PC-9 (cell line): ENCODE data around the gene GLYAT. TPM values are rescaled to one million over a fixed set of nuclear protein-coding genes. Genes with fewer than 3 reads are reported as not detected.

Source experiments
- BruUV-seq: library from RNA; stranded (reverse); fragments of 400-500 nt; replicated peaks from 2 replicates; lab custom pipeline; 2021; lab: Mats Ljungman, UMichigan
- CTCF ChIA-PET: fragments of 300-600 bp; sonication (Branson Sonifier 250); formaldehyde crosslinking; loops from one replicate; lab custom pipeline; 2022; ENCODE audit warnings: antibody characterized with exemption; lab: Charles Lee
- POLR2A ChIA-PET: fragments of 300-600 bp; sonication (Branson Sonifier 250); formaldehyde crosslinking; loops from one replicate; lab custom pipeline; 2022; ENCODE audit warnings: antibody characterized with exemption; ENCODE audit not compliant: unreplicated experiment; lab: Charles Lee
- DNase-seq, 2 experiments: peaks; one replicate each; pipeline versions ENCODE4 v3.0.0 to v3.0.0-alpha.2; 2015 to 2022; ENCODE audit warnings: mixed read lengths in 1 of 2
- H2AFZ ChIP-seq: fragments of 200-600 bp; sonication (generic); 2 replicates; pipeline ENCODE4 v1.8.1; 2017; ENCODE audit warnings: antibody characterized with exemption
- H3F3A ChIP-seq: fragments of 200-600 bp; sonication (generic); 2 replicates; pipeline ENCODE4 v1.8.1; 2017; ENCODE audit warnings: antibody characterized with exemption, mild to moderate bottlenecking, low read depth; ENCODE audit not compliant: insufficient read depth
- H3K27ac ChIP-seq: fragments of 200-600 bp; sonication (generic); 2 replicates; pipeline ENCODE4 v1.6.1; 2016; ENCODE audit warnings: mixed run types
- H3K27me3 ChIP-seq: fragments of 200-600 bp; sonication (generic); 2 replicates; pipeline ENCODE4 v1.6.1; 2016; ENCODE audit warnings: low read depth, mixed run types; ENCODE audit not compliant: insufficient read depth
- H3K36me3 ChIP-seq: fragments of 200-600 bp; sonication (generic); 2 replicates; pipeline ENCODE4 v1.6.1; 2016; ENCODE audit warnings: low read depth, mixed run types
- H3K4me1 ChIP-seq: fragments of 200-600 bp; sonication (generic); replicated peaks from 2 replicates; pipeline ENCODE4 v1.6.1; 2016; ENCODE audit warnings: mixed run types; ENCODE audit not compliant: insufficient read depth
- H3K4me2 ChIP-seq: fragments of 200-600 bp; sonication (generic); 2 replicates; pipeline ENCODE4 v1.6.1; 2017; ENCODE audit warnings: mixed run types
- H3K4me3 ChIP-seq: fragments of 200-600 bp; sonication (generic); 2 replicates; pipeline ENCODE4 v1.6.1; 2016; ENCODE audit warnings: mixed run types
- H3K79me2 ChIP-seq: fragments of 200-600 bp; sonication (generic); 2 replicates; pipeline ENCODE4 v1.6.1; 2017; ENCODE audit warnings: low read depth, mixed run types
- H3K9me2 ChIP-seq: fragments of 200-600 bp; sonication (generic); 2 replicates; pipeline ENCODE4 v1.8.1; 2017; ENCODE audit warnings: mild to moderate bottlenecking; ENCODE audit not compliant: insufficient read depth
- H3K9me3 ChIP-seq: fragments of 200-600 bp; sonication (generic); 2 replicates; pipeline ENCODE4 v1.8.1; 2016; ENCODE audit warnings: low read depth; ENCODE audit not compliant: insufficient read depth
- H4K20me1 ChIP-seq: fragments of 200-600 bp; sonication (generic); 2 replicates; pipeline ENCODE4 v1.8.1; 2017; ENCODE audit not compliant: insufficient read depth
- CTCF ChIP-seq: fragments of 200-600 bp; sonication (generic); conservative IDR thresholded peaks from 2 replicates; pipeline ENCODE4 v1.6.1; 2017; ENCODE audit warnings: mixed run types, antibody characterized with exemption, mild to moderate bottlenecking, moderate library complexity
- EZH2 ChIP-seq: fragments of 200-600 bp; sonication (generic); IDR thresholded peaks from 2 replicates; pipeline ENCODE4 v1.8.0; 2017; ENCODE audit warnings: antibody characterized with exemption, low read depth
- intact Hi-C: fragments of 100-400 bp; cut with micrococcal nuclease; formaldehyde crosslinking; loops from one replicate; pipeline ENCODE4 v1.10.0; 2022; ENCODE audit not compliant: unreplicated experiment
- total RNA-seq: library from RNA; stranded (reverse); gene quantifications from 2 replicates; pipeline ENCODE4 v1.2.3, GENCODE V29; 2021

Gene GLYAT
- total RNA-seq, 1 experiment from 2014 or later, result not detected

- BruUV-seq, result no TSS peak
- H3K79me2 ChIP-seq, result no peaks in the 10 kb centered on the region
- no peaks in the 10 kb centered on the region for H3K9me2 ChIP-seq
- ChIA-PET POLR2A (interaction anchor here (0.6 kb wide), 1 partner anchor 10 kb away, joined by 3 read pairs; no protein-coding TSS in a partner anchor), CTCF (interaction anchor here (0.9 kb wide), 1 partner anchor 24 kb away, joined by 5 read pairs; no protein-coding TSS in a partner anchor)
- intact Hi-C loops, result no loop called here
- H3K36me3 ChIP-seq, result no peaks in the 10 kb centered on the region
- no peak overlapping the region for H3K4me2 ChIP-seq
- DNase-seq, result no peak
- H3K27ac ChIP-seq, result no peak overlapping the region
- TF ChIP-seq EZH2 (no peak), CTCF (no peak)
- H3F3A ChIP-seq, result no peaks in the 10 kb centered on the region
- no peaks in the 10 kb centered on the region for H3K27me3 ChIP-seq
- no peak overlapping the region for H2AFZ ChIP-seq
- no peaks in the 10 kb centered on the region for H3K9me3 ChIP-seq
- no peaks in the 10 kb centered on the region for H3K4me1 ChIP-seq
- no peaks in the 10 kb centered on the region for H4K20me1 ChIP-seq
- H3K4me3 ChIP-seq, result no peak overlapping the region
Measured at GRCh38 chr11:58676563-58677135, 55.1 kb downstream of the GLYAT start.

- no TSS peak for BruUV-seq
- TF ChIP-seq CTCF (peak; percentile 97), EZH2 (no peak)
- H3K27me3 ChIP-seq, result no peaks in the 10 kb centered on the region
- H3K9me2 ChIP-seq, result no peaks in the 10 kb centered on the region
- no peaks in the 10 kb centered on the region for H4K20me1 ChIP-seq
- intact Hi-C loops, result loop anchor here (1.0 kb wide), 2 partner anchors 17 to 21 kb away; no protein-coding TSS in a partner anchor
- no peak overlapping the region for H3K4me3 ChIP-seq
- no peaks in the 10 kb centered on the region for H3F3A ChIP-seq
- no peak overlapping the region for H3K4me2 ChIP-seq
- no peak overlapping the region for H3K27ac ChIP-seq
- no peaks in the 10 kb centered on the region for H3K36me3 ChIP-seq
- ChIA-PET CTCF (interaction anchor here (0.9 kb wide), 1 partner anchor 23 kb away, joined by 5 read pairs; no protein-coding TSS in a partner anchor), POLR2A (no interaction called here)
- no peaks in the 10 kb centered on the region for H3K79me2 ChIP-seq
- no peak overlapping the region; the same call in 1 of the 2 replicates for H2AFZ ChIP-seq
- H3K9me3 ChIP-seq, result no peaks in the 10 kb centered on the region
- peak; percentile 59 to 76 for DNase-seq
- H3K4me1 ChIP-seq, result no peaks in the 10 kb centered on the region
Measured at GRCh38 chr11:58675334-58676155, 56.2 kb downstream of the GLYAT start.

GRCh38 chr11:58674609-58675008 lies 57.1 kb downstream of the GLYAT start:
- CTCF ChIA-PET, result no interaction called here
- TF ChIP-seq CTCF (no peak), EZH2 (no peak)

More at GRCh38 chr11:58674609-58675008, 57.1 kb downstream of the GLYAT start:
- Histone ChIP-seq H3K36me3 (no peaks in the 10 kb centered on the region), H3K79me2 (no peaks in the 10 kb centered on the region), H3K4me3 (no peak overlapping the region), H3K4me2 (no peak overlapping the region), H3K4me1 (no peaks in the 10 kb centered on the region), H4K20me1 (no peaks in the 10 kb centered on the region), H3K9me2 (no peaks in the 10 kb centered on the region), H2AFZ (no peak overlapping the region), H3K27ac (no peak overlapping the region), H3F3A (no peaks in the 10 kb centered on the region), H3K9me3 (no peaks in the 10 kb centered on the region), H3K27me3 (no peaks in the 10 kb centered on the region)
- BruUV-seq, result no TSS peak
- intact Hi-C loops, result loop anchor here (1.0 to 5.0 kb wide), 3 partner anchors 16 to 1327 kb away; no protein-coding TSS in a partner anchor
- DNase-seq, result no peak
- POLR2A ChIA-PET, result no interaction called here
